GM12801 (cell line): ENCODE data around the gene EYS.

ENCODE experiments used
- CTCF ChIP-seq: IDR thresholded peaks from one replicate; pipeline ENCODE4 v1.5.1; 2011; ENCODE audit warnings: control low read depth; ENCODE audit not compliant: insufficient read length; ENCODE audit errors: extremely low read depth

The EYS gene

GRCh38 chr6:64848467-64848866 is 858.6 kb downstream of the EYS start:
- no peak for TF ChIP-seq CTCF

GRCh38 chr6:64847396-64847795 is 859.6 kb downstream of the EYS start:
- no peak for TF ChIP-seq CTCF

GRCh38 chr6:64838726-64839125 is 868.3 kb downstream of the EYS start:
- no peak for TF ChIP-seq CTCF

- no peak for TF ChIP-seq CTCF
Observed at GRCh38 chr6:64831680-64832079, 875.3 kb downstream of the EYS start.

GRCh38 chr6:64817525-64817924 is 889.5 kb downstream of the EYS start:
- TF ChIP-seq CTCF, result no peak

GRCh38 chr6:64815718-64816117 is 891.3 kb downstream of the EYS start:
- no peak for TF ChIP-seq CTCF

- TF ChIP-seq CTCF, result no peak
Observed at GRCh38 chr6:64812138-64812537, 894.9 kb downstream of the EYS start.

GRCh38 chr6:64811119-64811518 is 895.9 kb downstream of the EYS start:
- no peak for TF ChIP-seq CTCF
